Fibroblast of mammary gland (primary cell): ENCODE measurements around the gene XIRP1.

Experiments
- DNase-seq: peaks from one replicate; pipeline ENCODE4 v3.0.0-alpha.2; 2010; ENCODE audit warnings: low read depth
- H3K4me3 ChIP-seq: 2 replicates; pipeline ENCODE4 v1.5.1; 2011; ENCODE audit warnings: low read depth, mild to moderate bottlenecking, low read length, moderate library complexity; ENCODE audit not compliant: control insufficient read depth
- CTCF ChIP-seq: conservative IDR thresholded peaks from 2 replicates; pipeline ENCODE4 v1.5.1; 2011; ENCODE audit warnings: low read depth, low read length, inconsistent platforms; ENCODE audit not compliant: control insufficient read depth, insufficient read depth

XIRP1 gene

GRCh38 chr3:39226106-39226741 lies 33.8 kb upstream of the XIRP1 start:
- TF ChIP-seq CTCF, result no peak
- no peak overlapping the region for H3K4me3 ChIP-seq
- DNase-seq, result no peak

- H3K4me3 ChIP-seq, result no peak overlapping the region
- TF ChIP-seq CTCF, result no peak
- no peak for DNase-seq
These were observed 31.9 kb upstream of the XIRP1 start for GRCh38 chr3:39224288-39224687.

- no peak overlapping the region for H3K4me3 ChIP-seq
- DNase-seq, result no peak
- no peak for TF ChIP-seq CTCF
These were observed 30.5 kb upstream of the XIRP1 start for GRCh38 chr3:39222939-39223338.

- no peak overlapping the region for H3K4me3 ChIP-seq
- DNase-seq, result no peak
- TF ChIP-seq CTCF, result no peak
These were observed 30.1 kb upstream of the XIRP1 start for GRCh38 chr3:39222462-39222861.

- DNase-seq, result no peak
- no peak overlapping the region for H3K4me3 ChIP-seq
- no peak for TF ChIP-seq CTCF
These were observed 28.7 kb upstream of the XIRP1 start for GRCh38 chr3:39221141-39221530.

- no peak for TF ChIP-seq CTCF
- H3K4me3 ChIP-seq, result no peak overlapping the region
- DNase-seq, result no peak
These were observed 28.2 kb upstream of the XIRP1 start for GRCh38 chr3:39220407-39221140.
